OCI-LY3 (cell line): Measurements from ENCODE around the gene TMED5.

ENCODE experiments used
- EZH2phosphoT487 ChIP-seq: fragments of 200-600 bp; shearing (Covaris generic); IDR thresholded peaks from 2 replicates; pipeline ENCODE4 v1.6.1; 2018; ENCODE audit warnings: antibody characterized with exemption, mixed run types, low read depth
- TF ChIP-seq, protein P1 (sequence below): fragments of 200-600, 300-600 bp; sonication (generic); IDR thresholded peaks from 2 replicates; pipeline ENCODE4 v1.5.1; 2014; ENCODE audit warnings: antibody characterized with exemption, low read length, low read depth

DNA sequence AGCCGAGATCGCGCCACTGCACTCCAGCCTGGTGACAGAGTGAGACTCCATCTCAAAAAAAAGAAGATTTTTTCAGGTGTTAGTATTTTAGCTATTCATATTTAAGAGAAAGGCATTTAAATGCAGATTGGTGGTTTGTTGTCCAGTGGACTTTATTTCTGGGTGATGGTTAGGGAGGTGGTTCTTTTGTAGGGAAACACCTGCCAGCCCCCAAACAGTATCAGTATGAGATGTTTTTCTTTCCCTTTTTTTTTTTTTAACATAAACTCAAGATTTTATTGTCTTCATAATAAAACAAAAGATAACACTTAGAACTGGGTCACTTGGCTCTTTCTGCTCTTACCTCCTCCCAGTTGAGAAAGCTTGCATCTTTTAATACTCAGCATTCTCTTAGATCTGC, 10.2 kb upstream of the TMED5 start:
- TF ChIP-seq, protein P1, sequence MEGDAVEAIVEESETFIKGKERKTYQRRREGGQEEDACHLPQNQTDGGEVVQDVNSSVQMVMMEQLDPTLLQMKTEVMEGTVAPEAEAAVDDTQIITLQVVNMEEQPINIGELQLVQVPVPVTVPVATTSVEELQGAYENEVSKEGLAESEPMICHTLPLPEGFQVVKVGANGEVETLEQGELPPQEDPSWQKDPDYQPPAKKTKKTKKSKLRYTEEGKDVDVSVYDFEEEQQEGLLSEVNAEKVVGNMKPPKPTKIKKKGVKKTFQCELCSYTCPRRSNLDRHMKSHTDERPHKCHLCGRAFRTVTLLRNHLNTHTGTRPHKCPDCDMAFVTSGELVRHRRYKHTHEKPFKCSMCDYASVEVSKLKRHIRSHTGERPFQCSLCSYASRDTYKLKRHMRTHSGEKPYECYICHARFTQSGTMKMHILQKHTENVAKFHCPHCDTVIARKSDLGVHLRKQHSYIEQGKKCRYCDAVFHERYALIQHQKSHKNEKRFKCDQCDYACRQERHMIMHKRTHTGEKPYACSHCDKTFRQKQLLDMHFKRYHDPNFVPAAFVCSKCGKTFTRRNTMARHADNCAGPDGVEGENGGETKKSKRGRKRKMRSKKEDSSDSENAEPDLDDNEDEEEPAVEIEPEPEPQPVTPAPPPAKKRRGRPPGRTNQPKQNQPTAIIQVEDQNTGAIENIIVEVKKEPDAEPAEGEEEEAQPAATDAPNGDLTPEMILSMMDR, result no peak
- TF ChIP-seq EZH2phosphoT487, result no peak
